GM19043 (cell line): Measurements from ENCODE around the gene ARHGAP32.

Source experiments
- ATAC-seq: cut with Tn5 transposase; IDR thresholded peaks from one replicate; pipeline ENCODE4 v1.9.1; 2021; ENCODE audit warnings: low read depth; ENCODE audit not compliant: unreplicated experiment

ARHGAP32 gene

DNA sequence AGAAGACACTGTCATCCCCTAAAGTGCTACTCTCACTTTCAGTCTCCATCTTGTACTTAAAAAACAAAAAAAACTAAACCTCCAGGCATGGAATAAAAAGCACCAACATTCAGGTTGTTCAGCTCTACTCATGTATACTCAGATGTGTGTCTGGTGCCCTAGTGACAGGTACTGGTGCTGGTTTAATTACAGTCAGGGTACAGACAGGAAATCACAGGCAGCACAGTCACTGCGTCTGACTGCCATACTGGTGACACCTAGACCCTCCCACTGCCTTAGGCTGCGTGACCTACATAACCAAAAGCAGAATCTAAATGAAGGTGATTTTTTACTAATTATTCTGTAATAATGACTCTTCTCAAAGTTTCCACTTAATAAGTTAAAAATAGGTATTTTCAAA, at the start of gene ARHGAP32:
Gene ARHGAP32 (minus strand): TSS at position 176 of the 400 bp plus-strand sequence. CDS start 127 bp downstream, at position 49.
- no peak for ATAC-seq

GRCh38 chr11:129239207-129239606, 47.1 kb upstream of the ARHGAP32 start:
- ATAC-seq, result no peak

GRCh38 chr11:129237880-129238638, 45.9 kb upstream of the ARHGAP32 start:
- no peak for ATAC-seq

GRCh38 chr11:129237456-129237855, 45.3 kb upstream of the ARHGAP32 start:
- no peak for ATAC-seq

- no peak for ATAC-seq
Observed at GRCh38 chr11:129236850-129237249, 44.7 kb upstream of the ARHGAP32 start.

GRCh38 chr11:129234978-129235377, 42.9 kb upstream of the ARHGAP32 start:
- no peak for ATAC-seq

- no peak for ATAC-seq
Observed at GRCh38 chr11:129230006-129230405, 37.9 kb upstream of the ARHGAP32 start.

DNA sequence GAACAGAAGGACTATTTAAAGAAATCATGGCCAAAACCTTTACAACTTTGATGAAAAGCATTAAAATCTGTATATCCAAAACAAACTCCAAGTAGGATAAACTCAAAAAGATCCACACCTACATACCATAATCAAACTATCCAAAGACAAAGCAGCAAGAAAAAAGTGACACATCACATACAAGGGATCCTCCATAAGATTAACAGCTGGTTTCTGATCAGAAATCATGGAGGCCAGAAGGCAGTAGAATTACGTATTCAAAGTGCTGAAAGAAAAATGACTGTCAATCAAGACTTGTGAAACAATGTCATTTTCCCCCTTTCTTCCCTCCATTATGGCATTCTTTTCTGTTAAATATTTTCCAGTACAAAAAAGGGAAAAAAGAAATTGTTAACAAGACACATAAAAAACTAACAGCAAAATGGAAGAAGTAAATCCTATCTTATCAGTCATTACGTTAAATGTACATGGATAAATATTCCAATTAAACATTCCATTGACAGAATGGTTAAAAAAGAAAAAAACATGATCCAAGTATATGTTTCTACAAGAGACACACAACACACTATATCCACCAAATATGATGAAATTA, 34.2 kb upstream of the ARHGAP32 start:
- ATAC-seq, result no peak

DNA sequence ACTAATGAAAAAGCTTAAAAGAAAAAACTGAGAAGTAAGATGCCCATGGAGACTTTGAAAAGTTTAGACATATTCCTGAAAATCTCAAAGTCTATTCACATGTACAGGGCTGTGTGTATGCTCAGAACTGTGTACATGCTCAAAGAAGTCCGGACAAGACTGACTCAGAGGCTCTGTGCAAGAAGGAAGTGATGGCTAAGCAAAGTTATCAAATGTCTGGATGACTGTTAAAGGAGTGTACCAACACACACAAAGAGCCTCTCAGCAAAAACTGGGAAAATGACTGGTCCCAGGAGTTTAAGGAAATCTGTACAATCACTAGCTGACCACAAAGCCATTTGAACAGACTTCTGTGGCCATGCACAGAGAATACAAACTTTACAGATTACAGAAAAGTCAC, 33.1 kb upstream of the ARHGAP32 start:
- ATAC-seq, result no peak

GRCh38 chr11:129224538-129224937, 32.4 kb upstream of the ARHGAP32 start:
- no peak for ATAC-seq

DNA sequence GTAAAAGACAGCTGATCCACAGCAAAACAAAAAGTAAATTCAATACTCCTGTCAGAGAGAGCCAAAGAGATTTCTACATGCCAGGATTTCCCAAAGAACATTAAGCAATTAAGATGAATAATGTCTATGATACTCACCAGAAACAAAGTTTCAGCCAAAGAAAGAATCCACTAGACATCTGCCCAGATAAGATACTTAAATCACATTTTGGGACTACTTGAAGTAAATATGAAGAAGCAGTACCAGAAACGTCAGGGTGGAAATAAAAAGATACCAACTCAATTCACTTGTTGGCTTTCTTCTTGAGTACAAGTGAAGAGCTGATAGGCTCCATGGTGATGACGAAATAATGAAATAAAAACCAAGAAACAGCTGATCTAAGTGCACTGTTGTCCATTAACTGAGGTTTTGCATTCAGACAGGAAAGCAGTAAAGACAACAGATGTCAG, 31.6 kb upstream of the ARHGAP32 start:
- ATAC-seq, result no peak

- ATAC-seq, result no peak
Observed at GRCh38 chr11:129223260-129223659, 31.1 kb upstream of the ARHGAP32 start.

- no peak for ATAC-seq
Observed at GRCh38 chr11:129222158-129222557, 30.0 kb upstream of the ARHGAP32 start.

DNA sequence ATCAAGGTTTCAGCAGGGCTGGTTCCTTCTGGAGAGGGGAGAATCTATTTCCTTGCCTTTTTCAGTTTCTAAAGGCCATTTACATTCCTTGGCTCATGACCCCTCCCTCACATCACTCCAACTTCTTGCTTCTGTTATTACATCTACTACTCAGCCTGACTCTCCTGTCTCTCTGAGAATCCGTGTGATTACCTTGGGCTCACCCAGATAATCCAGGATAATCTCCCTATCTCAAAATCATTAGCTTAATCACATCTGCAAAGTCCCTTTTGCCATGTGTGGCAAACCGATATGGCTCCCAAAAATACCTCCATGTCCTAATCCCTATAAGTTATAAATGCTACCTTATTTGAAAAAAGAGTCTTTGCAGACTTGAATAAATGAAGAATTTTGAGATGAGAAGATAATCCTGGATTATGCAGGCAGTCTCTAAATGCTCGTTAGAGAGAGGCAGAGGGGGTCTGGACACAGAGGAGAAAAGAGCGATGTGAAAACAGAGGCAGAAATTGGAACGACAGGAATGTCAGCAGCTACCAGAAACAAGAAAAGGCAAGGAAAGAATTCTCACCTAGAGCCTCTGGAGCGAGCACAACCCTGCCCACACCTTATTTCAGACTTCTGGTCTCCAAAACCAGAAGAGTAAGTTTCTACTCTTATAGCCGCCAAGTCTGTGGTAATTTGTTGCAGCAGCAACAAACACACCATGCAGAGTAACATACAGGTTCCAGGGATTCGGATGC, 23.6 kb upstream of the ARHGAP32 start:
- no peak for ATAC-seq

GRCh38 chr11:129214710-129215295, 22.7 kb upstream of the ARHGAP32 start:
- ATAC-seq, result no peak

DNA sequence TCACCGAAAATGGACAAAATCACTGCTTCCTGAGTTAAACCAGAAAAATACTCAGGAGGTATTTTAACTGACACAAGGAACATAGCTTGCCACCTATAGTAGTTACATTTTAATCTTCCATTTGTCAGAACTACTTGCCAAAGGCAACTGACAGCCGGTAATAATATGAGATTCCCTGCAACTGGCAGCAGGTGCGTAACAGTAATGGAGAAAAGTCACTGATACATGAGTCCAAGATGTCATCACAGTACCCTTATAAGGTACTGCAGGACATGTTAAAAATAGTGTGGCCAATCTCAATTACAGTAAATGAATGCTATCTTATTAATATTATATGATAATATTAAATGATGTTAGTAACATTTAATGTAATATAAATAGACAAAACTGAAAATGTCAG, 21.1 kb upstream of the ARHGAP32 start:
- no peak for ATAC-seq

- no peak for ATAC-seq
Observed at GRCh38 chr11:129211397-129211796, 19.3 kb upstream of the ARHGAP32 start.

DNA sequence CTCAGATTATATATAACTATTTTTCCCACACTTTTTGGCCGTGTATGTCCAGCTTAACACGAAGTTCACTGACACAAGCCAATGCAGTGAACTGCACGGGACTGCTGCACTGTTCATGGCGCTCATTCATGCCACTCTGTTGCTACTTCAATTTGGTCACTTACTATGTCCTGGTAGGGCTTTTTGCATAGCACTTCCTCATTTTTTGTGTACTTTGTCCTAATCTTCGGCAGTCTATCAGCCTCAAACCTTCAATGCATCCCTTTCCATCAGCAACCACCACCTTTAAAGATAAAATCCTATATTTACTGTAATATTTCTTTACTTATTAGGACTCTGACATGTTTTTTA, 18.7 kb upstream of the ARHGAP32 start:
- no peak for ATAC-seq

- ATAC-seq, result no peak
Observed at GRCh38 chr11:129209891-129210830, 18.0 kb upstream of the ARHGAP32 start.

- ATAC-seq, result no peak
Observed at GRCh38 chr11:129208863-129209262, 16.7 kb upstream of the ARHGAP32 start.
